ENCODE measurements around the gene MAPK8IP3.
"Not testable (repeated sequence)": the region's sequence is repeated elsewhere in the genome, so short reads cannot be mapped to it uniquely, and the experiment has no call there.

The MAPK8IP3 gene

GRCh38 chr16:1708768-1709180 is 2.8 kb downstream of the MAPK8IP3 start:
- DNase-seq (ENCODE audit: low read depth in 2 of 2, low spot score in 1 of 2) = no peak

- no peak for DNase-seq (ENCODE audit: low read depth in 2 of 2, low spot score in 1 of 2)
Observed at GRCh38 chr16:1709356-1709755, 3.4 kb downstream of the MAPK8IP3 start.

- DNase-seq (ENCODE audit: low read depth in 2 of 2, low spot score in 1 of 2) = no peak
Observed at GRCh38 chr16:1710811-1711507, 5.0 kb downstream of the MAPK8IP3 start.

- no peak for DNase-seq (ENCODE audit: low read depth in 2 of 2, low spot score in 1 of 2)
Observed at GRCh38 chr16:1712791-1713261, 6.8 kb downstream of the MAPK8IP3 start.

GRCh38 chr16:1713331-1713730 is 7.3 kb downstream of the MAPK8IP3 start:
- no peak for DNase-seq (ENCODE audit: low read depth in 2 of 2, low spot score in 1 of 2)

GRCh38 chr16:1713933-1714332 is 7.9 kb downstream of the MAPK8IP3 start:
- DNase-seq (ENCODE audit: low read depth in 2 of 2, low spot score in 1 of 2) = no peak

GRCh38 chr16:1715220-1715619 is 9.2 kb downstream of the MAPK8IP3 start:
- DNase-seq (ENCODE audit: low read depth in 2 of 2, low spot score in 1 of 2) = no peak

GRCh38 chr16:1718236-1718635 is 12.2 kb downstream of the MAPK8IP3 start:
- DNase-seq (ENCODE audit: low read depth in 2 of 2, low spot score in 1 of 2) = not testable (repeated sequence)

GRCh38 chr16:1719559-1720229 is 13.7 kb downstream of the MAPK8IP3 start:
- DNase-seq (ENCODE audit: low read depth in 2 of 2, low spot score in 1 of 2) = not testable (repeated sequence)

- DNase-seq (ENCODE audit: low read depth in 2 of 2, low spot score in 1 of 2) = no peak
Observed at GRCh38 chr16:1721372-1721771, 15.4 kb downstream of the MAPK8IP3 start.

- DNase-seq (ENCODE audit: low read depth in 2 of 2, low spot score in 1 of 2) = no peak
Observed at GRCh38 chr16:1723450-1724147, 17.6 kb downstream of the MAPK8IP3 start.

- no peak for DNase-seq (ENCODE audit: low read depth in 2 of 2, low spot score in 1 of 2)
Observed at GRCh38 chr16:1724491-1724890, 18.5 kb downstream of the MAPK8IP3 start.

- no peak for DNase-seq (ENCODE audit: low read depth in 2 of 2, low spot score in 1 of 2)
Observed at GRCh38 chr16:1726661-1727502, 20.9 kb downstream of the MAPK8IP3 start.

- no peak for DNase-seq (ENCODE audit: low read depth in 2 of 2, low spot score in 1 of 2)
Observed at GRCh38 chr16:1727651-1728624, 21.9 kb downstream of the MAPK8IP3 start.

- DNase-seq (ENCODE audit: low read depth in 2 of 2, low spot score in 1 of 2) = no peak
Observed at GRCh38 chr16:1729026-1729425, 23.0 kb downstream of the MAPK8IP3 start.

GRCh38 chr16:1729445-1729844 is 23.4 kb downstream of the MAPK8IP3 start:
- DNase-seq (ENCODE audit: low read depth in 2 of 2, low spot score in 1 of 2) = no peak

GRCh38 chr16:1731073-1731472 is 25.1 kb downstream of the MAPK8IP3 start:
- no peak for DNase-seq (ENCODE audit: low read depth in 2 of 2, low spot score in 1 of 2)

GRCh38 chr16:1731603-1732002 is 25.6 kb downstream of the MAPK8IP3 start:
- no peak for DNase-seq (ENCODE audit: low read depth in 2 of 2, low spot score in 1 of 2)

GRCh38 chr16:1732071-1732470 is 26.1 kb downstream of the MAPK8IP3 start:
- no peak for DNase-seq (ENCODE audit: low read depth in 2 of 2, low spot score in 1 of 2)

- DNase-seq (ENCODE audit: low read depth in 2 of 2, low spot score in 1 of 2) = not testable (repeated sequence)
Observed at GRCh38 chr16:1732551-1732987, 26.6 kb downstream of the MAPK8IP3 start.

Measured in stimulated activated CD8-positive, alpha-beta memory T cell treated with anti-CD3 and anti-CD28 coated beads, Interleukin-4, amount 100 ng/mL, for 4 hours (primary cell).